K562 (cell line): ENCODE measurements around the gene SYNGR4. TPM values are rescaled to one million over a fixed set of nuclear protein-coding genes. Genes with fewer than 3 reads are reported as not detected.
A peak's percentile ranks its signal among the peaks of the same experiment; 100 is the strongest.

ENCODE experiments used
- ATAC-seq: fragments of 200-7000 bp; cut with Tn5 transposase; 3 replicates; pipeline ENCODE4 v1.9.1; 2020; ENCODE audit warnings: moderate library complexity
- BruUV-seq: library from RNA; stranded (reverse); fragments of 400-500 nt; replicated peaks from 2 replicates; lab custom pipeline; 2021; lab: Mats Ljungman, UMichigan
- CTCF ChIA-PET: fragments of 300-600 bp; formaldehyde crosslinking; extraction: SDS; loops from one replicate; lab custom pipeline; 2021; ENCODE audit warnings: low intra/inter-chr PET ratio; lab: Yijun Ruan, JAX
- POLR2A ChIA-PET: fragments of 300-600, 350-650 bp; sonication (Branson Sonifier 250); formaldehyde crosslinking; extraction: SDS; loops from one replicate; lab custom pipeline; 2021; ENCODE audit warnings: antibody characterized with exemption, inconsistent platforms; lab: Yijun Ruan, JAX
- DNase-seq, 4 experiments: peaks; one replicate each; pipeline versions ENCODE4 v3.0.0 to v3.0.0-alpha.2; 2011 to 2018; ENCODE audit warnings: low spot score in 3 of 4, mixed read lengths in 3 of 4; ENCODE audit errors: extremely low read depth in 1 of 4
- FAIRE-seq: peaks from 2 replicates; lab custom pipeline; 2011; peaks lifted over from hg19 to GRCh38; lab: Jason Lieb, UNC
- H2AFZ ChIP-seq: 2 replicates; pipeline ENCODE4 v1.6.0; 2011; ENCODE audit warnings: low read depth, low read length, control low read depth, inconsistent platforms
- H3K27ac ChIP-seq: fragments of 200-600 bp; 3 replicates; pipeline ENCODE4 v1.8.0; 2011; ENCODE audit warnings: low read depth, mild to moderate bottlenecking, control low read depth, inconsistent platforms, low read length, moderate library complexity, mixed read lengths; ENCODE audit errors: extremely low read depth
- H3K27me3 ChIP-seq, 2 experiments: fragments of 300-600 bp in 1 of 2; 2 replicates in 1 of 2; 3 replicates in 1 of 2; pipeline versions ENCODE4 v1.6.0 to v1.8.0; 2011; ENCODE audit warnings: inconsistent platforms in 2 of 2, low read length in 2 of 2, mild to moderate bottlenecking in 1 of 2, mixed read lengths in 1 of 2, moderate library complexity in 1 of 2; ENCODE audit not compliant: control insufficient read depth in 2 of 2, insufficient read depth in 2 of 2
- H3K36me3 ChIP-seq: fragments of 300-600 bp; 3 replicates; pipeline ENCODE4 v1.8.0; 2011; ENCODE audit warnings: mild to moderate bottlenecking, low read length, inconsistent platforms; ENCODE audit not compliant: control insufficient read depth, insufficient read depth
- H3K4me1 ChIP-seq, 2 experiments: fragments of 200-600 bp in 1 of 2; replicated peaks in 1 of 2; 2 replicates in 1 of 2; 3 replicates in 1 of 2; pipeline versions ENCODE4 v1.5.1 to v1.8.0; 2011; ENCODE audit warnings: inconsistent platforms in 2 of 2, low read length in 2 of 2, mild to moderate bottlenecking in 1 of 2, mixed read lengths in 1 of 2, moderate library complexity in 1 of 2; ENCODE audit not compliant: control insufficient read depth in 2 of 2, insufficient read depth in 2 of 2
- H3K4me2 ChIP-seq: 2 replicates; pipeline ENCODE4 v1.6.1; 2011; ENCODE audit warnings: low read length, control low read depth, inconsistent platforms, mixed read lengths; ENCODE audit not compliant: insufficient read depth
- H3K4me3 ChIP-seq: fragments of 200-600 bp; sonication (generic), shearing (Covaris generic); 2 replicates; pipeline ENCODE4 v1.5.1; 2016; ENCODE audit warnings: control low read depth, inconsistent platforms
- H3K79me2 ChIP-seq: fragments of 200-600 bp; 3 replicates; pipeline ENCODE4 v1.8.0; 2011; ENCODE audit warnings: low read length, inconsistent platforms; ENCODE audit not compliant: control insufficient read depth, insufficient read depth
- H3K9ac ChIP-seq, 2 experiments: 2 replicates each; pipeline versions ENCODE4 v1.6.0 to v1.6.1; 2011; ENCODE audit warnings: low read depth in 2 of 2, low read length in 2 of 2, control low read depth in 1 of 2, inconsistent platforms in 1 of 2, mild to moderate bottlenecking in 1 of 2, mixed read lengths in 1 of 2; ENCODE audit not compliant: insufficient read depth in 1 of 2
- H3K9me1 ChIP-seq: one replicate; pipeline ENCODE4 v1.6.0; 2011; ENCODE audit warnings: inconsistent platforms, mild to moderate bottlenecking, low read length, moderate library complexity; ENCODE audit not compliant: control insufficient read depth, insufficient read depth
- H3K9me3 ChIP-seq: replicated peaks from 2 replicates; pipeline ENCODE4 v1.5.1; 2011; ENCODE audit warnings: low read depth, low read length, inconsistent platforms; ENCODE audit not compliant: control insufficient read depth, insufficient read depth
- H4K20me1 ChIP-seq: replicated peaks from 2 replicates; pipeline ENCODE4 v1.6.1; 2011; ENCODE audit warnings: low read length, inconsistent platforms, mixed read lengths; ENCODE audit not compliant: control insufficient read depth, insufficient read depth
- EGR1 ChIP-seq: fragments of 450-650 bp; conservative IDR thresholded peaks from 2 replicates; pipeline ENCODE4 v1.6.1; 2017; ENCODE audit warnings: mild to moderate bottlenecking
- ZBTB33 ChIP-seq: sonication (generic); formaldehyde crosslinking; IDR thresholded peaks from 2 replicates; pipeline ENCODE4 v1.8.1; 2023; ENCODE audit warnings: mild to moderate bottlenecking, missing genetic modification reagents
- ZNF318 ChIP-seq, 2 experiments: fragments of 450-650 bp; IDR thresholded peaks; 2 replicates each; pipeline ENCODE4 v1.6.1; 2016; ENCODE audit warnings: mild to moderate bottlenecking in 2 of 2, borderline replicate concordance in 1 of 2, low read depth in 1 of 2, moderate library complexity in 1 of 2
- WGBS: fragments of 100-300 bp; shearing (Covaris generic); methylation state at CpG from one replicate; pipeline ENCODE4 v1.1.6; 2016; ENCODE audit warnings: low coverage, mixed read lengths; ENCODE audit not compliant: insufficient coverage; ENCODE audit errors: missing lambda C conversion rate; 5-methylcytosine and 5-hydroxymethylcytosine counted together
- in situ Hi-C: fragments of 300-500 bp; cut with MboI; formaldehyde crosslinking; loops from 4 replicates; pipeline ENCODE4 v1.15.0; 2018; ENCODE audit warnings: inconsistent platforms, mixed read lengths
- intact Hi-C: fragments of 100-400 bp; cut with micrococcal nuclease; formaldehyde crosslinking; loops from 2 replicates; pipeline ENCODE4 v1.14.2; 2022
- polyA plus RNA-seq, 8 experiments: library from polyadenylated mRNA; depleted of rRNA in 4 of 8; stranded (reverse) in 5 of 8; unstranded in 3 of 8; fragments of >200 nt; fragmentation: Nextera tagmentation in 2 of 8; fragmentation: Illumina TruSeq in 1 of 8; extraction: Ambion mirVana in 2 of 8; extraction: Trizol in 1 of 8; gene quantifications; 2 replicates each; pipeline versions ENCODE4 v1.2.1 to v1.2.3, GENCODE V29; 2011 to 2014; ENCODE audit warnings: inconsistent platforms in 1 of 8, missing spikeins in 1 of 8
- total RNA-seq, 7 experiments: library from RNA; depleted of rRNA in 6 of 7; stranded (reverse); fragments of >200 nt in 6 of 7; fragmentation: Illumina TruSeq in 2 of 7; extraction: Trizol in 2 of 7; gene quantifications; 2 replicates each; pipeline versions ENCODE4 v1.2.1 to v1.2.3, GENCODE V29; 2011 to 2021; ENCODE audit warnings: low replicate concordance in 1 of 7

The SYNGR4 gene
- total and polyA plus RNA-seq, 9 of the 15 experiments (the other 6 are each of a cell fraction or from before 2014, with no cell fraction given): 0.07 to 0.14 TPM; not detected in 7

- FAIRE-seq (no peak), DNase-seq (no peak), ATAC-seq (no peak)
- Histone ChIP-seq H3K9me1 (no peaks in the 10 kb centered on the region), H3K4me3 (no peak overlapping the region), H3K36me3 (peaks cover 38% of the 10 kb centered on the region; the same call in 2 of the 3 replicates), H2AFZ (no peak overlapping the region), H3K27me3 (no peaks in the 10 kb centered on the region), H3K4me1 (peaks cover 15 to 37% of the 10 kb centered on the region in 2 experiments), H3K9ac (peak overlapping the region in 1 of 2 experiments; percentile 61; a peak in 2 of 4 replicates), H3K9me3 (no peaks in the 10 kb centered on the region), H4K20me1 (no peaks in the 10 kb centered on the region; the same call in 1 of the 2 replicates), H3K79me2 (peaks cover under 1% of the 10 kb centered on the region; the same call in 1 of the 3 replicates), H3K4me2 (no peak overlapping the region), H3K27ac (no peak overlapping the region)
- BruUV-seq: no TSS peak
- in situ Hi-C loops (no loop called here), intact Hi-C loops (no loop called here)
- 0 out of 2 replicates have a peak, but pooled peaks have one; percentile 21 for TF ChIP-seq EGR1
- TF ChIP-seq ZBTB33: peak; percentile 86; the same call in 1 of the 2 replicates
- TF ChIP-seq ZNF318 (IDR thresholded peaks at IDR 0.05; ENCODE audit: borderline replicate concordance in 1 of 2, low read depth in 1 of 2): no peak
- WGBS: 73% methylated on average over 18 of the region's 24 CpGs
- ChIA-PET POLR2A (interaction anchor here (0.6 to 1.7 kb wide), 7 partner anchors 10 to 32 kb away, joined by 3 to 9 read pairs (median 3); partner anchors contain the start of gene KDELR1), CTCF (no interaction called here)
Observed at GRCh38 chr19:48413879-48414587, 49.9 kb downstream of the SYNGR4 start.
